Activated naive CD4-positive, alpha-beta T cell treated with Interleukin-2 at 50 U/mL for 16 hours (primary cell): ENCODE results near the gene NKD1.
"Not testable (repeated sequence)": the region's sequence is repeated elsewhere in the genome, so short reads cannot be mapped to it uniquely, and the experiment has no call there.

Experiments used
- DNase-seq: peaks from one replicate; pipeline ENCODE4 v3.0.0-alpha.2; 2020

Gene NKD1

GRCh38 chr16:50548125-50548908 lies at the start of gene NKD1:
TSS of gene NKD1 (plus strand) at chr16:50548396. CDS start at chr16:50548554, 158 bp downstream.
- DNase-seq = peak; percentile 68

- no peak for DNase-seq
Observed at GRCh38 chr16:50498431-50499155, 49.6 kb upstream of the NKD1 start.

DNA sequence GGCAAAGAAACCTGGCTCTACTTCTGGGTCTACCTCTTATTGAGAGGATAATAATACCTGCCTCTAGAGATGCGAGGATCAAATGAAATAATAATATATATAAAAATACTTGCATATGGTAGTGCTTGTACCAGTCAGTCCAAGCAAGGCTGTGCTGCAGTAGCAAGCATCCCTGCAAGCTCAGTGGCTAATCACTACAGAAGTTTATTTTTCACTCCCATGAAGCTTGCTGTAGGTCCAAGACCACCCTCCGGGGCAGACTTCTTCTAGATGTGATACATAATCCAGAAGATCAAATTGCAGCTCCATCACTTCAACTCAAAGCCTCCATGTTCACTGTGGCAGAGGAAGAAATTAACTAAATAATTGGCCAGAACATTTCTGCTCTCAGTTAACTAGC lies 48.9 kb upstream of the NKD1 start:
- DNase-seq = no peak

DNA sequence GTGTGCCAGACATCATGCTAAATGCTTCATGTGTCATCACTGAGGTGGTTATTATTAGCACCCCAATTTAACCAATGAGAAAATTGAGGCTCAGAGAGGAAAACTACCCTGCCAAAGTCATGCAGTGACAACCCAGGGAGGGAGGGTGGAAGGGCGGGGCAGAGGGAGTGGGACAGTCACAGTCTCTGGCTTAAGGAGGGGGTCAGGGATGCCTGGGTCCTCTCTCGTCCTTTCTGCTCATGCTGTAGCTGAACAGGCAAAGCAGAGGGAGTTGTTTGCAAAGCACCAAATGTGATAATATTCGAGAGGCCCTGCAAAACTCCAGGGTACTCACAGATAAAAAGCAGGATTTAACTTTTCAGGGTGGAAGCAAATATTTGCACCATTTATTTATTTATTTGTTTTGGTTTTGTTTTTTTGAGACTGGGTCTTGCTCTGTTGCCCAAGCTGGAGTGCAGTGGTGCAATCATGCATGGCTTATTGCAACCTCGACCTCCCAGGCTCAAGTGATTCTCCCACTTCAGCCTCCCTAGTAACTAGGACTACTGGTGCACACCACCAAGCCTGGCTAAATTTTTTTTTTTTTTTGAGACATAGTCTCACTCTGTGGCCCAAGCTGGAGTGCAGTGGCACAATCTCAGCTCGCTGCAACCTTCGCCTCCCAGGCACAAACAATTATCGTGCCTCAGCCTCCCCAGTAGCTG lies 47.9 kb upstream of the NKD1 start:
- DNase-seq = no peak

- DNase-seq = no peak
Observed at GRCh38 chr16:50501251-50501650, 46.9 kb upstream of the NKD1 start.

DNA sequence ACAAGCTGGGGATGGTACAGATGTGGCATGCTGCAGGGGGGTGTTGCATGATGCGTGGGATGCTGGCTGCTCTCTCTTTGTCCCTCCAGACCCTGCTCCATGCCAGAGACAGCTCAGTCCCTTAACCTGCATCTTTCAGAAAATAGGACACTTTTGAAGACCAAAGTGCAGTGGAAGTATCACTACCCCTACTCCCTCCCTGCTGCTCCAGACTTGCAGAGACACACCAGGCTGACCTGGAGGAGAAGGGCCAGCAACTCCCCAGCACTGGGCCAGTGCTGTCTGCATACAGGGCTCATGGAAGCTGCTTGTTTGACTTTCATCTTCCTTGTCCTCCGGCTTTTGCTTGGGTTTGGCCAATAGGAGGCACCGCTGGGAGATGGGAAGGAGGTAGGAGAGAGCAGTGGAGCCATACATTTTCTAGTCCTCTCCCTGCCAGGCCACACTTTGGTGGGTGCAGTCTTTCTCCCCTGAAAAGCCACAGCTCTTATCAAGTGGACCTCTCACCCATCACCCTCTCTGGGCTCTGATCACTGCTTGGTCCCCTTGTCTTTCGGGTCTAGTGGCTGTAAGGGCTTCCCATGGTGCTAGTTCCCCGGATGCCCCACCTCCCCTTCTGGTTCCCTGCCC lies 46.1 kb upstream of the NKD1 start:
- no peak for DNase-seq

- DNase-seq = no peak
Observed at GRCh38 chr16:50502616-50503011, 45.6 kb upstream of the NKD1 start.

- not testable (repeated sequence) for DNase-seq
Observed at GRCh38 chr16:50503868-50504531, 44.2 kb upstream of the NKD1 start.

DNA sequence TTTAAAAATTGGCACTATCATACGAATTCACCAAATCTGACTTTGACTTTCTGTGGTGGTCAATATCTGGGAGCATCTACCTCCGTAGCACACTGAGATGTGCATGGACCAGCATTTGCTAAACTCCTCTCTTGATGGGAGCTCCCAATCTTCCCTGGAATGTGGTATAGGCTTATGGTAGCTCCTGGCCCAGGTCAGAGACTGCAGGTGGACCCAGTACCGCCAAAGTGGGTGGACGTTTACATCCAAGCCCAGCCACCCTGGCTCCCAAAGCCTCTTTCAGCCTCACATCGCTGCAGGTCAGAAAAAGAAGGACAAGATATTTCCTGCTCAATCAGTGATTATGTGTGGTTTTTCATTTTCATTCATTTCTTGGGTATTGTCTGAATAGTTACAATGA lies 43.1 kb upstream of the NKD1 start:
- no peak for DNase-seq

- no peak for DNase-seq
Observed at GRCh38 chr16:50505714-50506542, 42.3 kb upstream of the NKD1 start.

GRCh38 chr16:50506543-50506937 lies 41.7 kb upstream of the NKD1 start:
- DNase-seq = no peak

- DNase-seq = no peak
Observed at GRCh38 chr16:50507397-50507796, 40.8 kb upstream of the NKD1 start.

DNA sequence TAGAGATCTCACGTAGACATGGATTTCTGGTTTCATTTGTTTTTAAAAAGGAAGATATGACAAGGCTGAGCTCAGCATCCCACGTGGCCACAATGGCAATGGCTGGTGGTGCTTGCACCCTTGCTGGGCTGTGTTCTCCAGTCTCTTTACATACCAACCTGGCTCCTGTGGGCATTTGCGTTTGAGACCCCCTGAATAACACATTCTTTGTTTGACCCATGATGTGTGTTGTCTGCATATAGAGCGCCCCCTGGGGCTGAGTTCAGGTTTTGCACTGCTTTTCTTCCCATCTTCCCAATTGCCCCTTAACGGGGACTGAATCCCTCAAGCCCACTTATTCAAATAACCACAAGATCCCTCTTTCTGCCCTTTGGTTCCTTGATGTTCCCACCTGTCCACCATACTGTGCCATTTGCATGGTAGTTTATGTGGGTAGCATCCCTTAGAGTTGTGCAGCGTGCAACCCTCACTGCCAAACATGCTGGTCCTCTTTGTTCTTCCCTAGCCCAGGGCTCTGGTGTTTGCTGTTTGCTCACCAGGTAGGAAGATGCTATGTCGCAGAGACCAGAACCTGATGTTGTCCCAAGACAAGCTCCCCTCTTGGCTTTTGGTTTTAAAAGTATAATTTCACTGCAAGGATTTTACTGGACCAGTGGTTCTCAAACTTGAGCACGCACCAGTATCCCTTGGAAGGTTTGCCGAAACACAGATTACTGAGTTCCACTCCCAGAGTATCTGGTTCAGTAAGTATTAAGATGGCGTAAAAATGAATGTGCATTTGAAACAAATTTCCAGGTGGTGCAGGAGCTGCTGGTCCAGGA lies 38.5 kb upstream of the NKD1 start:
- DNase-seq = peak; percentile 42

GRCh38 chr16:50515218-50515617 lies 33.0 kb upstream of the NKD1 start:
- DNase-seq = no peak

- no peak for DNase-seq
Observed at GRCh38 chr16:50516401-50516800, 31.8 kb upstream of the NKD1 start.

DNA sequence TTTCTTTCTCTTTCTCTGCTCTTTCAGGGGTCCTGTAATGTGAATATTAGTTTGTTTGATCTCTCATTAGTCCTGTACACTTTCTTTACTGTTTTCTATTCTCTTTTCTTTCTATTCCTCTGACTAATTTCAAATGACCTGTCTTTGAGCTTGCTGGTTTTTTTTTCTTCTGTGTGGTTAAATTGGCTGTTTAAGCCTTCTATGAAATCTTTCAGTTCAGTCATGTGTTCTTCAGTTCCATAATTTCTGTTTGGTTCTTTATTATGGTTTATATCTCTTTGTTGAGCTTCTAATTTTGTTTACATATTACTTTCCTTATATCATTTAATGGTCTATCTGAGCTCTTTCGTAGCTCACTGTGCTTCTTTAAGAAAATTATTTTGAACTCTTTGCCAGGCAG lies 31.3 kb upstream of the NKD1 start:
- no peak for DNase-seq

DNA sequence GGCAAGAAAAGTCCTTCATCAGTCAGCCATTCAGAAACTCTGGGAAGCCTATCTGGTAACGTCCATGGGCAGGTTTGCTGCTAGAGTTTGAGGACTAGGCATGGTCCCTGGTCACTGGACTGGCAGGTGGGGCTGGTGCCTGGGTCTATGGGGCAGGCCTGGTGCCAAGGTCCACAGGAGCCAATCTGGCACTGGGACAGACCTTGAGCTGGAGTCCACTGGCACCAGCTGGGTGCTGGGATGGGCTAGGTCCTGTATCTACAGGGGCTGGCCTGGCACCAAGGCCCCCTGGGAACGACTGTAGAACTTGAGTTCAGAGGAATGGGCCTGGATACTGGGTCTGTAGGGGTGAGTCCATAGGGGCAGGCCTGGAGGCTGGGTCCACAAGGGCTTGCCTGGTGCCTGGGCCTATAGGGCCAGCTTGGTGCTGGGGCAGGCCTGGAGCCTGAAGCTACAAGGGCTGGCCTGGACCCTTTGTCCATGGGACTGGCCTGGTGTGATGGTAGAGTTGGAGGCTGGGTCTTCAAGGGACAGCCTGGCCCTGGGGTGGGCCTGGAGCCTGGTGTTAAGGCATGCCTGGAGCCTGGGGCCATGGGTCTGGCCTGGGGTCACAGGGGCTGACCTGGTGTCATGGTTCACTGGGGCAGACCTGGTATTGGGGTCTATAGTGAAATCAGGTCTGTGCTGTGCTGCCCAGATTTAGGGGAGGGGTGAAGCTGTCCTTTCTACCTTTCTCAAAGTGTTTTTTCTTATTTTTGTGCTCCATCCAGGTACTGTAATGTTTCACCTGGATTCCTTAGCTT lies 30.5 kb upstream of the NKD1 start:
- DNase-seq = no peak

GRCh38 chr16:50519001-50519400 lies 29.2 kb upstream of the NKD1 start:
- DNase-seq = no peak

DNA sequence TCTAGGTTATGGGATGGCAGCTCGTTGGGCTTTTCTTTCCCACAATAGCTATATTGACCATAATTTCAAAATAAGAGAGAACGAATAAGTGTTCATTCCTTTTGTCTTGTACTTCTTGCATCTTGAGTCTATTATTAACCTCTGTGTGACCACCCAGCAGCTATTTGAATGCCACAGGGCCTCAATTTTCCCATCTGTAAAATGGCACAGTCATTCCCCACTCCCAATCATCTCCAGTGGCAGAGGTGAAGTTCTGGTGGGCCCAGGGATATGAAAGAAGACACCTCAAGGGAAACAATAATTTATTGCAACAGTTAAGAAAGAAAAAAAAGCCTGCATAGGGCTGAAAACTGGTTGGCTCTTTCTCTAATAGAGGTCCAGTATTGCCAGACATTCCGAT lies 28.6 kb upstream of the NKD1 start:
- DNase-seq = no peak
